ENCODE measurements around the gene OTOP1.

DNA sequence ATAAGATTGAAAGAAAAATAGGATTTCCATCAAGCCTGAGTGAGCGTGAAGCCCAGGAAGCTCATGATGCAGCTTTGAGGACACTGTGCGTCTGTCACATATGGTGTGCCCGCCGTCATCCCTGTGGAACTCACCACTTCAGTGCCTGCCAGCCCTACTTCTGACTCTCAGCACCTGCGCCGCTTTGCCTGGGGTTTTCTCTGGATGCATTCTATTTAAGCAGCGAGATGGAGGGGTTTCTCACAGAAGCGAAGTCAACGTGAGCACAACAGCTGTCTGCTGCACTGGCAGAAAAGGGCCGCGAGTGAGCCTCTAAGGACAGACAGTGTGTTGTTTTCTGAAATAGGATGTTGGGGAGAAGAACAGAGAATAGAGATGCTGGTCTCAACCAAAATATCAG, 27.5 kb upstream of the OTOP1 start:
- no peak for TF ChIP-seq POLR2A (IDR thresholded peaks at IDR 0.05)
- TF ChIP-seq, protein P1, sequence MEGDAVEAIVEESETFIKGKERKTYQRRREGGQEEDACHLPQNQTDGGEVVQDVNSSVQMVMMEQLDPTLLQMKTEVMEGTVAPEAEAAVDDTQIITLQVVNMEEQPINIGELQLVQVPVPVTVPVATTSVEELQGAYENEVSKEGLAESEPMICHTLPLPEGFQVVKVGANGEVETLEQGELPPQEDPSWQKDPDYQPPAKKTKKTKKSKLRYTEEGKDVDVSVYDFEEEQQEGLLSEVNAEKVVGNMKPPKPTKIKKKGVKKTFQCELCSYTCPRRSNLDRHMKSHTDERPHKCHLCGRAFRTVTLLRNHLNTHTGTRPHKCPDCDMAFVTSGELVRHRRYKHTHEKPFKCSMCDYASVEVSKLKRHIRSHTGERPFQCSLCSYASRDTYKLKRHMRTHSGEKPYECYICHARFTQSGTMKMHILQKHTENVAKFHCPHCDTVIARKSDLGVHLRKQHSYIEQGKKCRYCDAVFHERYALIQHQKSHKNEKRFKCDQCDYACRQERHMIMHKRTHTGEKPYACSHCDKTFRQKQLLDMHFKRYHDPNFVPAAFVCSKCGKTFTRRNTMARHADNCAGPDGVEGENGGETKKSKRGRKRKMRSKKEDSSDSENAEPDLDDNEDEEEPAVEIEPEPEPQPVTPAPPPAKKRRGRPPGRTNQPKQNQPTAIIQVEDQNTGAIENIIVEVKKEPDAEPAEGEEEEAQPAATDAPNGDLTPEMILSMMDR (IDR thresholded peaks at IDR 0.05), result no peak

Measured in prostate gland (tissue), 2 donors.